ENCODE measurements around the gene SCG3. TPM values are rescaled to one million over a fixed set of nuclear protein-coding genes. Genes with fewer than 3 reads are reported as not detected.

SCG3 gene
- polyA plus RNA-seq, 1 donor (not counting 4 experiments of a cell fraction or from before 2014, with no cell fraction given): not detected

- Histone ChIP-seq H3K4me3 (ENCODE audit: control insufficient read depth in 2 of 3, extremely low read depth in 1 of 3, insufficient read depth in 2 of 3, low read depth in 1 of 3, low read length in 3 of 3) (no peak overlapping the region), H4K20me1 (ENCODE audit: control insufficient read depth, extremely low read depth, insufficient read depth, low read length) (no peaks in the 10 kb centered on the region), H3K27ac (ENCODE audit: control insufficient read depth, insufficient read depth, low read length) (no peak overlapping the region), H3K9me3 (ENCODE audit: control insufficient read depth, low read depth, low read length) (no peaks in the 10 kb centered on the region), H3K79me2 (ENCODE audit: control insufficient read depth, insufficient read depth, low read length) (no peaks in the 10 kb centered on the region), H3K27me3 (ENCODE audit: control insufficient read depth, extremely low read depth, insufficient read depth, low read length) (no peaks in the 10 kb centered on the region), H3K4me2 (ENCODE audit: control insufficient read depth, extremely low read depth, insufficient read depth, low read depth, low read length) (no peak overlapping the region), H3K9ac (ENCODE audit: control insufficient read depth, extremely low read depth, insufficient read depth, low read length) (no peak overlapping the region), H3K4me1 (ENCODE audit: control insufficient read depth, extremely low read depth, insufficient read depth, low read length) (no peaks in the 10 kb centered on the region), H3K36me3 (ENCODE audit: control insufficient read depth in 2 of 2, extremely low read depth in 1 of 2, insufficient read depth in 2 of 2, low read length in 2 of 2) (no peaks in the 10 kb centered on the region), H3K9me1 (ENCODE audit: control insufficient read depth, extremely low read depth, insufficient read depth, low read length) (no peaks in the 10 kb centered on the region), H2AFZ (ENCODE audit: control insufficient read depth, low read length) (no peak overlapping the region)
- FAIRE-seq: no peak
- no peak for TF ChIP-seq EZH2 (IDR thresholded peaks at IDR 0.05; ENCODE audit: low read length)
- no peak for TF ChIP-seq CTCF (optimal IDR thresholded peaks at IDR 0.05 in 1 of 3, IDR thresholded peaks at IDR 0.05 in 1 of 3, conservative IDR thresholded peaks at IDR 0.05 in 1 of 3; ENCODE audit: extremely low read depth in 1 of 3, insufficient read depth in 2 of 3, low read length in 3 of 3)
- DNase-seq (ENCODE audit: low read depth, low spot score): no peak
- dilution Hi-C loops (cut with MboI; ENCODE audit: extremely low pct_ligation_motif_present, low sequenced_read_pairs): no loop called here
Observed at GRCh38 chr15:51672913-51673857, 8.1 kb upstream of the SCG3 start.

GRCh38 chr15:51675234-51675633 is 6.1 kb upstream of the SCG3 start:
- H3K4me3 ChIP-seq (ENCODE audit: control insufficient read depth in 2 of 3, extremely low read depth in 1 of 3, insufficient read depth in 2 of 3, low read depth in 1 of 3, low read length in 3 of 3): no peak overlapping the region
- no peak overlapping the region for H2AFZ ChIP-seq (ENCODE audit: control insufficient read depth, low read length)
- no peaks in the 10 kb centered on the region for H3K36me3 ChIP-seq (ENCODE audit: control insufficient read depth in 2 of 2, extremely low read depth in 1 of 2, insufficient read depth in 2 of 2, low read length in 2 of 2)
- H3K27ac ChIP-seq (ENCODE audit: control insufficient read depth, insufficient read depth, low read length): no peak overlapping the region
- dilution Hi-C loops (cut with MboI; ENCODE audit: extremely low pct_ligation_motif_present, low sequenced_read_pairs): no loop called here
- H3K9me3 ChIP-seq (ENCODE audit: control insufficient read depth, low read depth, low read length): no peaks in the 10 kb centered on the region
- FAIRE-seq (no peak), DNase-seq (ENCODE audit: low read depth, low spot score) (no peak)
- H3K4me2 ChIP-seq (ENCODE audit: control insufficient read depth, extremely low read depth, insufficient read depth, low read depth, low read length): no peak overlapping the region
- H4K20me1 ChIP-seq (ENCODE audit: control insufficient read depth, extremely low read depth, insufficient read depth, low read length): no peaks in the 10 kb centered on the region
- H3K9me1 ChIP-seq (ENCODE audit: control insufficient read depth, extremely low read depth, insufficient read depth, low read length): no peaks in the 10 kb centered on the region
- H3K9ac ChIP-seq (ENCODE audit: control insufficient read depth, extremely low read depth, insufficient read depth, low read length): no peak overlapping the region
- no peaks in the 10 kb centered on the region for H3K27me3 ChIP-seq (ENCODE audit: control insufficient read depth, extremely low read depth, insufficient read depth, low read length)
- H3K4me1 ChIP-seq (ENCODE audit: control insufficient read depth, extremely low read depth, insufficient read depth, low read length): no peaks in the 10 kb centered on the region
- no peak for TF ChIP-seq EZH2 (IDR thresholded peaks at IDR 0.05; ENCODE audit: low read length)
- no peak for TF ChIP-seq CTCF (optimal IDR thresholded peaks at IDR 0.05 in 1 of 3, IDR thresholded peaks at IDR 0.05 in 1 of 3, conservative IDR thresholded peaks at IDR 0.05 in 1 of 3; ENCODE audit: extremely low read depth in 1 of 3, insufficient read depth in 2 of 3, low read length in 3 of 3)
- H3K79me2 ChIP-seq (ENCODE audit: control insufficient read depth, insufficient read depth, low read length): no peaks in the 10 kb centered on the region
